Hindlimb muscle (tissue), 1 donor: ENCODE results near the gene METTL25. TPM values are rescaled to one million over a fixed set of nuclear protein-coding genes. Genes with fewer than 3 reads are reported as not detected.
A peak's percentile ranks its signal among the peaks of the same experiment; 100 is the strongest.
"Not testable (repeated sequence)": the region's sequence is repeated elsewhere in the genome, so short reads cannot be mapped to it uniquely, and the experiment has no call there.

Experiments
- DNase-seq: peaks from one replicate; pipeline ENCODE4 v3.0.0-alpha.2; 2013
- polyA plus RNA-seq: library from polyadenylated mRNA; unstranded; fragments of 120-200 nt; gene quantifications from one replicate; pipeline ENCODE4 v1.2.1, GENCODE V29; 2013; ENCODE audit not compliant: insufficient read length

METTL25 gene, protein sequence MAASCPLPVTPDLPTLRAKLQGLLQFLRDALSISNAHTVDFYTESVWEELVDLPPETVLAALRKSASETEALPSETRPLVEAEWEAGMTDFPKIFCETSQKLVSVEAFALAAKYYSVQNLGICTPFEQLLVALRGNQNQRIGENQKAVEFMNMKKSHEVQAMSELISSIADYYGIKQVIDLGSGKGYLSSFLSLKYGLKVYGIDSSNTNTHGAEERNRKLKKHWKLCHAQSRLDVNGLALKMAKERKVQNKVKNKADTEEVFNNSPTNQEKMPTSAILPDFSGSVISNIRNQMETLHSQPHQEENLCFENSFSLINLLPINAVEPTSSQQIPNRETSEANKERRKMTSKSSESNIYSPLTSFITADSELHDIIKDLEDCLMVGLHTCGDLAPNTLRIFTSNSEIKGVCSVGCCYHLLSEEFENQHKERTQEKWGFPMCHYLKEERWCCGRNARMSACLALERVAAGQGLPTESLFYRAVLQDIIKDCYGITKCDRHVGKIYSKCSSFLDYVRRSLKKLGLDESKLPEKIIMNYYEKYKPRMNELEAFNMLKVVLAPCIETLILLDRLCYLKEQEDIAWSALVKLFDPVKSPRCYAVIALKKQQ
- polyA plus RNA-seq: 7.3 TPM

DNA sequence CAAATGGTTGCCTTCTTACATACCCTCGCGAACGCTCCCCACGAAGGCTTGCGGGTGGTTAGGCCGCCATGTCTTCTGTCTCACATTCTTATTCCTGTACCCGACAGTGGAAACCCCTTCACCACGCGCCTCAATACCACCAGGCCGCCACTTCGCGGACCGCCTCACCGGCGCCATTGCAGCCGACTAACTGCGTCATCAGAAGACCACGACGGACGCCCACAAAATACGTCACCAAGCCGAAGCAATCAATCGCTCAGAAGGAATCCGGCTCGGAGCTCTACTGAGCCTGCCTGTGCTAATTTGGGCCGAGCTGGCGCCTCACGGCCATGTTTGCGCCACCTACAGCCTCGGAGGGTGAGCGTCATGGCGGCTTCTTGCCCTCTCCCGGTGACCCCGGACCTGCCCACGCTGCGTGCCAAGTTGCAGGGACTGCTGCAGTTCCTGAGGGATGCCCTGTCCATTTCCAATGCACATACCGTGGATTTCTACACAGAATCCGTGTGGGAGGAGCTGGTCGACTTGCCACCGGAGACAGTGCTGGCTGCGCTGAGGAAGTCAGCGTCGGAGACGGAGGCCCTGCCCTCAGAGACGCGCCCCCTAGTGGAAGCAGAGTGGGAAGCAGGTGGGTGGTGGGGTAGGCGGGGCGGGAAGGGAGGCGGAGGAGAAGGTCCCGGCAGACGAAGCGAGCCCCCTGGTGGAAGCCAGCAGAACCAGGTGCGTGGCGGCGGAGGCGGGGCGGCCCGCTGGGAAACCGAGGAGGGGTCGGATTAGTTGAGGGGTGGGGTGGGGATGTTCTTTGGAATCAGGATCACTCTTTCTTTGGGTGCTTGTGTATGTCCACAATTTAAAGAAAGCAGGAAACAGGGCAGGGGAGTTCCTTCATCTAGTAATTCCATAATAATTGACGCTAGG, at the start of gene METTL25, which contains the start of gene CCDC59:
Gene METTL25, plus strand, starts transcription at position 330 of the 915 bp plus-strand sequence. Its CDS starts 37 bp downstream, at position 367.
Gene CCDC59, minus strand, starts transcription at position 188 of the 915 bp plus-strand sequence. Its CDS starts 11 bp downstream, at position 177.
- DNase-seq: peak; percentile 98

GRCh38 chr12:82314406-82314892, 43.9 kb upstream of the METTL25 start:
- no peak for DNase-seq

DNA sequence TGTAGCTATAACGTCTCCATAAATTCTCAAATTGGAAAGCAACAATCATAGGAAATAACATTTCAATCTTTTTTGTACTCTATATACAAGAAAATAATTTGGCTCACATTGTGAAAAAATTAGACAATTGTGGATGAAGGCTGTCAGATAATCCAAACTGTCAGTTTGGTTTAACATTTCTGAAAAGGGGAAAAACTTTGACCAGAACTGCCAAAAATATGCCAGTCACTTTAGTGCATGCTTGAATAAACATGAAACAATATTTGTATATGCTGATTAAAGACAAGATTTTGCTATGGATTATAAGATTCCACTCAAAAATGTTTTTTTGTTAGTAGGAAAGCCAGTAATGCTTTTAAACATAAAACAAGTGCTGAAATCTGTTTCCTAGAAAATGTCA, 39.1 kb upstream of the METTL25 start:
- DNase-seq: no peak

GRCh38 chr12:82325540-82326336, 32.6 kb upstream of the METTL25 start:
- DNase-seq: no peak

DNA sequence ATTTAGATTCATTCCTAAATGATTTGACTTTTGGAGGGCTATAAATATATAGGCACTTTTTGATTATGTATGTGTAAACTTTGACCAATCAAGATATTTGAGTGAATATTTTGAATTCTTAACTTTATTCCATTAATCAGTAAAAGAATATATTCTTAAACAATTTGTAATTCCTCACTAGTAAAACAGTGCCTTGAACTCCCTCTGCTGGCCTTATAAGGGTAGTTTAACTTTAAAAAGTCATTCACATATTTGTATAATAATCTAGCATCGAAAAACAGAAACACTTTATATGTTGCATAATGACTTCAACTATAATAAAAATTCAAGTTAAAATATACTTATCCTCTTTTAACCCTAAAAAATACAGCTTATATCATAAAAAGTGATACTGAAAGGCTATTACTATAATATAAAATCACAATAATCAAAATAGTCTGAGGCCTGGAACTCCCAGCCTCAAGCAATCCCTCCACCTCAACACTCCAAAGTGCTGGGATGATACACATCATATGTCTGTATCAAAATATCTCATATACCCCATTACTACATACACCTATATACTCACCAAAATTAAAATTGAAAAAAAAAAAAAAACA, 31.3 kb upstream of the METTL25 start:
- DNase-seq: peak; percentile 1

DNA sequence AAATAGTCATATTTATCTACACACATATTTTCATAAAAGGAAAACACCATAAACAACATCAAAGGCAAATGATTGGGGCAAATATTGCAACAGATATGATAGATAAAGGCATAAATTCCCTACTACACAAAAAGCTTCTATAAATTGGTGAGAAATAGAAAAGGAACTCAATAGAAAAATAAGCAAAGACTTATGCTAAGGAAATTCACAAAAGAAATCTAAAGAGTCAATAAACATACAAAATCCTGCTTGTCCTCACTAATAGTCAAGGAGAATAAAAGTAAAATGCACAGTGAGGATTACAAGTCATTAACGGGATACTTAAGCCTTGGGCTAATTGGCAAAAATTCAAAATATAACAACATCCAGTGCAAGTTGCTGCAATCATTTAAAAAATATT, 30.5 kb upstream of the METTL25 start:
- DNase-seq: no peak

DNA sequence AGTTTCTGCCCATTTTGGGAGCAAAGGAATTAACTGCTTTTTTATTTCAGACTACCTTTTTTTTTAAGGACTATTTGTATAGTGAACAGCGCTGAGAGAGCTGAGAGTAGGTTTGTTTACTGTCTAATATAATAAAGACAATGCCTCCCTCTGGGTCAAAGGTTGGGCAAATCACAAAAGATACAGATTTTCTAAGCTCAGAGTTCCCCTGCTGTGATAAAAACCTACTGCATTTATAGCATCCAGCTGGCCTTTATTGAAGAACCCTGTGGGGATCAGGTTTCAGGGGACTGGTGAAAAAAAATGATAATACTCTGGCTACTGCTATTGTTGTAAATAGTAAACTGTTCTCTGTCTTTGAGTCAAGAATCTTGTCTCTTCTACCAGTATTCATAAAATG, 28.8 kb upstream of the METTL25 start:
- no peak for DNase-seq

- no peak for DNase-seq
Measured at GRCh38 chr12:82350161-82350560, 8.2 kb upstream of the METTL25 start.

- no peak for DNase-seq
Measured at GRCh38 chr12:82351390-82351789, 6.9 kb upstream of the METTL25 start.

- no peak for DNase-seq
Measured at GRCh38 chr12:82357340-82357739, 989 bp upstream of the METTL25 start.

GRCh38 chr12:82357845-82358199, 507 bp upstream of the METTL25 start:
- DNase-seq: peak; percentile 6

DNA sequence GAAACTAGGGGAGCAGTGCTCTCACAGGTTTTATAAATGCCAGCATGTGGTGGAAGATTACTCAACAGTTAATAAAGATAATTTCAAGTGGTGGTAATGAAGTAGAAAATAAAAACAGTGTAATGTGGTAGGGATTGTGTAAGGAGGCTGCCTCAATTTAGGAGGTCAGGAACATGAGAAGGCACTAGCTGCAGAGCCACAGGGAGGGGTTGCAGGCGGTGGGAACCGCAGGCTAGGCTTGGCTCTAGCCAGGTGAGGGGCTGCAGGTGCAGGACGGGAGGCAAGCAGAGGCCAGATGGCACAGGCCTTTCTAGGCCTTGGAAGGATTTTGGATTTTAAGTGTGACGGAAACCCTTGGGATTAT, 768 bp downstream of the METTL25 start:
- DNase-seq: no peak

DNA sequence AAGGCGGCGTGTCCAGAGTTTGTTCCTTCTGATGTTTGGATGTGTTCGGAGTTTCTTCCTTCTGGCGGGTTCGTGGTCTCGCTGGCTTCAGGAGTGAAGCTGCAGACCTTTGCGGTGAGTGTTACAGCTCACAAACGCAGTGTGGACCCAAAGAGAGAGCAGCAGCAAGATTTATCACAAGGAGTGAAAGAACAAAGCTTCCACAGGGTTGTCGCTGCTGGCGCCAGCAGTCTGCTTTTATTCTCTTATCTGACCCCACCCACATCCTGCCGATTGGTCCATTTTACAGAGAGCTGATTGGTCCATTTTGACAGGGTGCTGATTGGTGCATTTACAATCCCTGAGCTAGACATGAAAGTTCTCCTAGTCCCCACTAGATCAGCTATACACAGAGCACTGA, 2.5 kb downstream of the METTL25 start:
- DNase-seq: not testable (repeated sequence)

- no peak for DNase-seq
Measured at GRCh38 chr12:82361461-82361915, 3.2 kb downstream of the METTL25 start.

- no peak for DNase-seq
Measured at GRCh38 chr12:82363990-82364389, 5.7 kb downstream of the METTL25 start.

GRCh38 chr12:82366197-82366596, 7.9 kb downstream of the METTL25 start:
- DNase-seq: no peak

DNA sequence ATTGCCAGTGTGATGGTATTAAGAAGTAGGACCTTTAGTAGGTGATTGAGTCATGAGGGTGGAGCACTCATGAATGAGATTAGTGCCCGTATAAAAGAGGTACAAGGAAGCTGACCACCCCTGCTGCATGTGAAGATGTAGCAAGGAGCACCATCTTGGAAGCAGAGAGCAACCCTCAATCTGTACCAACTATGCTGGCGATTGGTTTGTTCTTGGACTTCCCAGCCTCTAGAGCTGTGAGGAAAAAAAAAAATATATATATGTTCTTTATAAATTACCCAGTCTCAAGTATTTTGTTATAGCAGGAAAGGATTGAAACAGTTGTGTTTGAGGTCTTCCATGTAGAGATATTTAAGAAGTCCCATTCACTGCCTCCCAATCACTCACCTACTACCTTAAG, 16.9 kb downstream of the METTL25 start:
- no peak for DNase-seq

DNA sequence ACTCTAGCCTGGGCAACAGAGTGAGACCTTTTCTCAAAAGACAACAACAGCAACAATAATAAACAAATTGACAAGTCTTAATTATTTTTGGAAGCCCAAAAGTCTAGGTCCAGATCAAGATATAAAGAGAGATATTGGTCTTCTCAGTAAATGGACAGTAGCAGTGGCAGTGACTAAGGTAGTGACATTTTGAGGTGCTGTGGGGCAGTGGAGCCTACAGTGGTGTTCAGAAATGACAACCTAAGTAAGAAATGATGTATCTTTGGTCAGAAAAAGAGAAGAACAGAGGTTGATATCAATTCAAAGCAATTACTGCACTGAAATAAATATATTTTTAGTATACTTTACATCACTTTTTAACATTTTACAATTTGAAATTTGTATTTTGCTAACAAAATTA, 20.7 kb downstream of the METTL25 start:
- DNase-seq: no peak

DNA sequence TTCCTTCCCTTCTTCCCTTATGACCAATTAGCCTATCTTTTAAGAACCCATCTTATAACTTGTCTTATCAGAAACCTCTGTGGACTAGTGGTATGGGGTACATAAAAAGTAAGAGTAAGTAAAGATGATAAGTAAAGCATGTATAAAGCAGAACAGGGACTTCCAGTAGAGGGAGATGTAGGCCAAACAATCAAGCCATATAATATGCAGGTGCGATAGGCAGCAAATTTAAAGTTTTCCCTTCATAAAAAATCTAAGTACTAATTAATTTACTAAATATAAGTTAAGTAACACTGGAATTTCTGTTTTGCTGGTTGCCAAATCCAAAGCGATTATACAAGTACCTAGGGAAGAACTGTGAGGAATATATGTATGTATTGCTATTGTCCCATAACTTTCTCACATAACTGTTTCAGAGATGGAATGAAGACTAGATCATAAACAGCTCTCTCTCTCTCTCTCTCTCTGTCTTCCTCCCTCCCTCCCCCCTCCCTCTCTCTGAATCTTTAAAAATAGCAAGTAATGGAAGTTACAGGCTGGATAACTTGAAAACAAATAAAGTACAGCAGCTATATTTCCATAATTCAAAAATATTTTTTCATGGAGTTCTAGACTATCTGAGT, 25.7 kb downstream of the METTL25 start:
- DNase-seq: peak; percentile 18

GRCh38 chr12:82398879-82399278, 40.5 kb downstream of the METTL25 start:
- no peak for DNase-seq

DNA sequence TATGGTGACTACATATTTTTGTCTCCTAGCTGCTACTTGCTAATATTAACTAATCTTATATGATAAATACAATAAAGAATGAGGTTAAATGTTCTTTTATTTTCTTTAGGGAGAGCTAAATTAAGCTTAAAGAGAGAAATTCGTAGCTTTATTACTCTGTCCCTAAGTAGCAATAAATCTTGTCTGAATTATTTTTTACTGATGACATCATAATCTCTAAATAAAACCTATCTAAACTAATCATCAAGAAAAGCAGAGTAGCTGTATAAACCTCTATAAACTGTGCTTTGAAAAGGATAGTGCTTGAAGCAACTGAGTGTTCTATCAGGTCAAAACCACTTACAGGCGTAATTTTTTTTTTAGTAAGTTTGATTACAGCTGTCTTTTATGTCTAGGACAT, 42.5 kb downstream of the METTL25 start:
- no peak for DNase-seq
